Measurements from ENCODE around the gene PLPPR3. TPM values are rescaled to one million over a fixed set of nuclear protein-coding genes. Genes with fewer than 3 reads are reported as not detected.

PLPPR3 gene
- total RNA-seq, 1 experiment from 2014 or later: not detected

GRCh38 chr19:795073-795611, 26.6 kb downstream of the PLPPR3 start:
- TF ChIP-seq CTCF (IDR thresholded peaks at IDR 0.05; ENCODE audit: unreplicated experiment): no peak
- intact Hi-C loops (cut with micrococcal nuclease): no loop called here
- no peak overlapping the region for H3K4me3 Mint-ChIP-seq (ENCODE audit: unreplicated experiment)
- H3K4me1 Mint-ChIP-seq (ENCODE audit: insufficient read depth, unreplicated experiment): peaks cover 11% of the 10 kb centered on the region
- BruUV-seq (replicated peaks): no TSS peak
- CTCF ChIA-PET: interaction anchor here (1.2 to 1.9 kb wide), 2 partner anchors 11 to 25 kb away, joined by 5 to 10 read pairs; no protein-coding TSS in a partner anchor
- POLR2A ChIA-PET: no interaction called here
- no peaks in the 10 kb centered on the region for H3K9me3 Mint-ChIP-seq (ENCODE audit: unreplicated experiment)
- no peak overlapping the region for H3K27ac Mint-ChIP-seq (ENCODE audit: low read depth, unreplicated experiment)
- peaks cover 17% of the 10 kb centered on the region for H3K36me3 Mint-ChIP-seq (ENCODE audit: insufficient read depth, unreplicated experiment)
- DNase-seq (ENCODE audit: unreplicated experiment): no peak
- H3K27me3 Mint-ChIP-seq (ENCODE audit: insufficient read depth, unreplicated experiment): no peaks in the 10 kb centered on the region

- H3K9me3 Mint-ChIP-seq (ENCODE audit: unreplicated experiment): no peaks in the 10 kb centered on the region
- no TSS peak for BruUV-seq (replicated peaks)
- no peak for DNase-seq (ENCODE audit: unreplicated experiment)
- TF ChIP-seq CTCF (IDR thresholded peaks at IDR 0.05; ENCODE audit: unreplicated experiment): no peak
- intact Hi-C loops (cut with micrococcal nuclease): no loop called here
- H3K27ac Mint-ChIP-seq (ENCODE audit: low read depth, unreplicated experiment): no peak overlapping the region
- H3K4me3 Mint-ChIP-seq (ENCODE audit: unreplicated experiment): no peak overlapping the region
- CTCF ChIA-PET: interaction anchor here (0.7 kb wide), 1 partner anchor 243 kb away, joined by 3 read pairs; no protein-coding TSS in a partner anchor
- no peaks in the 10 kb centered on the region for H3K27me3 Mint-ChIP-seq (ENCODE audit: insufficient read depth, unreplicated experiment)
- POLR2A ChIA-PET: no interaction called here
- peaks cover 12% of the 10 kb centered on the region for H3K4me1 Mint-ChIP-seq (ENCODE audit: insufficient read depth, unreplicated experiment)
- peaks cover 3% of the 10 kb centered on the region for H3K36me3 Mint-ChIP-seq (ENCODE audit: insufficient read depth, unreplicated experiment)
Measured at GRCh38 chr19:793806-794205, 27.9 kb downstream of the PLPPR3 start.

- no peak overlapping the region for H3K4me3 Mint-ChIP-seq (ENCODE audit: unreplicated experiment)
- intact Hi-C loops (cut with micrococcal nuclease): no loop called here
- H3K9me3 Mint-ChIP-seq (ENCODE audit: unreplicated experiment): no peaks in the 10 kb centered on the region
Measured at GRCh38 chr19:792306-792885, 29.4 kb downstream of the PLPPR3 start.

More at GRCh38 chr19:792306-792885, 29.4 kb downstream of the PLPPR3 start:
- no peak for TF ChIP-seq CTCF (IDR thresholded peaks at IDR 0.05; ENCODE audit: unreplicated experiment)
- POLR2A ChIA-PET: no interaction called here
- H3K27me3 Mint-ChIP-seq (ENCODE audit: insufficient read depth, unreplicated experiment): no peaks in the 10 kb centered on the region
- no peak for DNase-seq (ENCODE audit: unreplicated experiment)
- H3K4me1 Mint-ChIP-seq (ENCODE audit: insufficient read depth, unreplicated experiment): peaks cover 12% of the 10 kb centered on the region
- H3K27ac Mint-ChIP-seq (ENCODE audit: low read depth, unreplicated experiment): no peak overlapping the region
- CTCF ChIA-PET: interaction anchor here (0.5 to 0.6 kb wide), 4 partner anchors 16 to 170 kb away, joined by 3 read pairs; no protein-coding TSS in a partner anchor
- BruUV-seq (replicated peaks): no TSS peak
- H3K36me3 Mint-ChIP-seq (ENCODE audit: insufficient read depth, unreplicated experiment): no peaks in the 10 kb centered on the region
